ENCODE data around the gene DNAJA1.
"Not testable (repeated sequence)": the region's sequence is repeated elsewhere in the genome, so short reads cannot be mapped to it uniquely, and the experiment has no call there.

The DNAJA1 gene

GRCh38 chr9:33080534-33080933, 55.5 kb downstream of the DNAJA1 start:
- Histone ChIP-seq H3K4me3 (ENCODE audit: low read depth, low read length) (no peak overlapping the region), H3K36me3 (no peaks in the 10 kb centered on the region), H3K27ac (no peak overlapping the region), H3K27me3 (ENCODE audit: insufficient read depth, low read depth, severe bottlenecking) (no peaks in the 10 kb centered on the region), H3K9me3 (ENCODE audit: severe bottlenecking) (no peaks in the 10 kb centered on the region)
- no peak for DNase-seq
- TF ChIP-seq CTCF (IDR thresholded peaks at IDR 0.05; ENCODE audit: low read depth, low read length) = no peak

GRCh38 chr9:33081128-33081851, 56.2 kb downstream of the DNAJA1 start:
- peak overlapping the region; percentile 34 for H3K4me3 ChIP-seq (ENCODE audit: low read depth, low read length)
- no peak overlapping the region for H3K27ac ChIP-seq
- peak; percentile 55; the same call in 1 of the 2 replicates for TF ChIP-seq CTCF (IDR thresholded peaks at IDR 0.05; ENCODE audit: low read depth, low read length)
- DNase-seq = peak; percentile 73
- no peaks in the 10 kb centered on the region for H3K27me3 ChIP-seq (ENCODE audit: insufficient read depth, low read depth, severe bottlenecking)
- H3K36me3 ChIP-seq = no peaks in the 10 kb centered on the region
- H3K9me3 ChIP-seq (ENCODE audit: severe bottlenecking) = peaks cover 3% of the 10 kb centered on the region

GRCh38 chr9:33082128-33082527, 57.1 kb downstream of the DNAJA1 start:
- TF ChIP-seq CTCF (IDR thresholded peaks at IDR 0.05; ENCODE audit: low read depth, low read length) = no peak
- peaks cover 3% of the 10 kb centered on the region for H3K9me3 ChIP-seq (ENCODE audit: severe bottlenecking)
- no peaks in the 10 kb centered on the region for H3K27me3 ChIP-seq (ENCODE audit: insufficient read depth, low read depth, severe bottlenecking)
- no peak for DNase-seq
- H3K36me3 ChIP-seq = no peaks in the 10 kb centered on the region
- no peak overlapping the region for H3K4me3 ChIP-seq (ENCODE audit: low read depth, low read length)
- no peak overlapping the region for H3K27ac ChIP-seq

GRCh38 chr9:33082538-33083326, 57.7 kb downstream of the DNAJA1 start:
- H3K9me3 ChIP-seq (ENCODE audit: severe bottlenecking) = peaks cover 3% of the 10 kb centered on the region
- H3K4me3 ChIP-seq (ENCODE audit: low read depth, low read length) = no peak overlapping the region
- H3K36me3 ChIP-seq = no peaks in the 10 kb centered on the region
- H3K27ac ChIP-seq = no peak overlapping the region
- no peak for DNase-seq
- no peak for TF ChIP-seq CTCF (IDR thresholded peaks at IDR 0.05; ENCODE audit: low read depth, low read length)
- H3K27me3 ChIP-seq (ENCODE audit: insufficient read depth, low read depth, severe bottlenecking) = no peaks in the 10 kb centered on the region

GRCh38 chr9:33085672-33086071, 60.6 kb downstream of the DNAJA1 start:
- not testable (repeated sequence) for H3K27ac ChIP-seq; H3K4me3 ChIP-seq (ENCODE audit: low read depth, low read length); DNase-seq; H3K27me3 ChIP-seq (ENCODE audit: insufficient read depth, low read depth, severe bottlenecking); H3K9me3 ChIP-seq (ENCODE audit: severe bottlenecking); H3K36me3 ChIP-seq
